Suppressor macrophage treated with lipopolysaccharide for 4 hours (primary cell): ENCODE results near the gene TARBP1.
A peak's percentile ranks its signal among the peaks of the same experiment; 100 is the strongest.

Experiments
- DNase-seq: peaks from one replicate; pipeline ENCODE4 v3.0.0-alpha.2; 2020

The TARBP1 gene

DNA sequence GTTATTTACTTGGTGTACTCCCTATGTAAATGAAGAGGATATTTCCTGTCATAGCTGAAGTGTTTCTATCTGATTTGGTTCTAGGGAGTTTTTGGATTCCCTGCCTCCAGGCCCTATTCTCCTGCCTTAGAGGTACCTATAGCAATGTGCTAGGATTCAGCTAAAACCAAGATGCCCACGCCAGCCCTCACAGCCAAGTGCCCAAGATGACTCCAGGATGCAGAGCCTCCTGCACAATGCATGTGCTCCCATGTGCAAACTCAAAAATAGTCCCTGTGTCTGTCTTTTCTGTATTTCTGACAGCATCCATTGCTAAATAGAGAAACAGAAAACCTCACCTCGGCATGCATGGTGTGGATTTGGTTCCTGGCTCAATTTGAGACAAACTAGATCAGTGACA lies 887 bp upstream of the TARBP1 start:
- no peak for DNase-seq

DNA sequence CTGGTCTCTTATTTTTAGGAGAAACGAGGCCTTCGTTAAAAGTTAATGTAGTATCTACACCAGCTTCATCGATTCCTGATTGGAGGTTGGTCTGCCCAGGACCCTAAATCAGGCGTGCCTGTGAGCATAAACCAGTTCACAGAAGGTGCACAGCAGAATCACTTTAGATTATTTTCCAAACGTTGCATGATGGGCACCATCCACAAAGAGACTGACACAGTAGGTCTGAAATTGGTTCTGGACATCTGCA lies 256 bp upstream of the TARBP1 start:
- DNase-seq: no peak

DNA sequence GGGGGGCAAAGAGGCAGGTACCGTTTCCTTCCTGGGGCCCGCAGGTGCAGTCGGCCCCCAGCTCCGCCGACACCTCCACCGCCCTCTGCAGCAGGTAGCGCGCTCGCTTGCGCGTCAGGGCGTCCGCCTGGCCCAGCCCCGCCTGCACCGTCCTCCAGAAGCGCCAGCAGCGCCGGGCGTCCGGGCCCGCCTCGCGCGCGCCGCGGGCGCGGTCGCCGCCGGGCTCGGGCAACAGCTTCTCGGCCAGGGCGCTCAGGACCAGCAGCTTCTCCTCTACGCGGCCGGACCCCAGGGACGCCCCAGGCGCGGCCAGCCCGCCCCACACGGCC lies 863 bp downstream of the TARBP1 start:
- no peak for DNase-seq

DNA sequence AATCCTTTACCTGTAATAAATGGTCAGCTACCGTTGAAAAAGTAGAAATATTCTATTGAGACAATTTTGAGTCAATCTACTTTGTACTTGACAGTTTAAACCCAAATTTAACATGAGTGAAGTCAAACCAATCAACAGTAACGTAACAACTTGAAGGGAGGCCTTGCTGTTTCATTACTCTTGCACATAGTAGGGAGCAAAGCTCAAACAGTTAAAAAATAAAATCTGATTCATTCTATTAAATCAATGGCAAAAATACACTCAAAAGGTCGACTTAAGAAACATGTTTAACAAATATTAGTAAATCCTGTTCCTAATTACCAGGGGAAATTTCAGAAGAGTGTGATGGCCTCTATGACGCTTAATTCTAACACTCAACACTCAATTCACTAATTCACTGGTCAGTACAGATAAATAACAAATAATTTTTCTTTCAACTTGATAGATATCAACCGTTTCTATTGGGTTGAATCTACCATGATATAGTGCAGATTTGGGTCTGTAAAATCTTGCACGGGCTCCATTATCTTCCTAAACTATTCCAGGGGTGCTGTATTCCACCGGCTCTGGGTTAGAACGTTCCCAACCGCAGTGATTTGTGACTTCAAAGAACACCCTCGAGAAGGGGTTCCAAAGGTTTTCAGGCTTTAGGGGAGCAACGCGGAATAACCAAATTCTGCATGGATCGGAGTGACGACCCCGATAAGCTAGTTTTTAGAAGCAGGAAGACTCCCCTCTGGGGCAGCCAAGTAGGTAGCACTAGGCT lies 1.4 kb downstream of the TARBP1 start:
- DNase-seq: no peak

DNA sequence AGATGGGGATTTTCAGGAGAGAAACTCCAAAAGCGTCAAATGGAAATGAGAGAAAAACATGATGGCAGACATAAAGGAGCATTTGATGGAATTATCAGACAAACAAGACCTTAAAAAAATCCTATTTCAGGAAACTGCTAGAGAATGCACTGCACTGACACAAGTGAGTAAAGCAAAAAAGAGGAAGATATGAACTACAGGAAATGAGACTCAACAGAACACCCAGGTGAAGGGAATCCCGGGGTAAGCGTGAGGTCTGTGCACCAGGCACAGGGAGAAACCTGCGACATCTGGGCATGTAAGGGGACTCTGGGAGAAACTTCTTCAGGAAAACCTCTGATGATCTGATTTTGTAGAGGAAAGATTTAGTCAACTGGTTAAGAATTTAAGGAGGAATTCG lies 2.8 kb downstream of the TARBP1 start:
- peak; percentile 15 for DNase-seq

DNA sequence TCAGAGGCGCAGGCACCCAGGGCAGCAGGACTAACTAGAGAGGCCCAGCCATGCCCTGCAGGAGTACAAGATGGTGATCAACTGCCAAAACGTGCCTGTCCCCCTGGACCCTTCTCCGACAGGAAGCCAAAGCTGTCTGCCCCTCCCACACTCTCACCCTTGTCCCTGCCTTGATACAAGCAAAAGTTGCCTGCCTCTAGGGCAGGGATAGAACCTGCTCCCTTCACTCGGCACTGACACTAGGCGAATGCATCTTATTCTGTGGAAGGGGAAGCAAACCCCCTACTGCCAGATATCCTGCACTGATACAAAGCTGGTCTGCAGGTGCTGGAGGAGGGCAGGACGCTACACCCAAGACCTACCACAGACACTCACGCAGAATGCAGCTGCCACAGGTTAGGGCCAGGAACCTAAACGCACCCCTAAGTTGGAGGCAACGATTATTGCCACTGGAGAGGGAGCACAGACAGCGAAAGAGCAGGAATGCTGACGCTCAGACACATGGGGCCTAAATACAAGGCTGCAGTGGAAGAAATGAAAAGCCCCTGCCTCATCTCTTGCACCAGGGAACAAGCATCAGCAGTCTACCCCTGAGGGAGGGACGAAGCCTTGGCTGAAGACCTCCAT lies 3.7 kb downstream of the TARBP1 start:
- DNase-seq: no peak

DNA sequence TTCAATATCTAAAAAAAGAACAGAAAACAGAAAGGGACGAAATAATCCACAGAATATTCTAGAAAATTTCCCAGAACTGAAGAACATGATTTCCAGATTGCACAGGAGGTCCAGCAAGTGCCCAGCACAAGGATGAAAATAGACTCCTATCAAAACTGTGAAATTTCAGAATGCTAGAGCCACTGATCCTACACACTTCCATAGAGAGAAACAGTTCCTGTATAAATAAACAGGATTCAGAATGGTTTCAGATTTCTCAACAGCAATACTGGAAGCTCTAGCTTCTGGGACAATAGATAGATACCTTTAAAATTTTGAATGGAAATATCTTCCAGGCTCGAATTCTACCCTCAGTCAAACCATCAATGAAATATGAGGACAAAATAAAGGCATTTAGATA lies 4.6 kb downstream of the TARBP1 start:
- no peak for DNase-seq

DNA sequence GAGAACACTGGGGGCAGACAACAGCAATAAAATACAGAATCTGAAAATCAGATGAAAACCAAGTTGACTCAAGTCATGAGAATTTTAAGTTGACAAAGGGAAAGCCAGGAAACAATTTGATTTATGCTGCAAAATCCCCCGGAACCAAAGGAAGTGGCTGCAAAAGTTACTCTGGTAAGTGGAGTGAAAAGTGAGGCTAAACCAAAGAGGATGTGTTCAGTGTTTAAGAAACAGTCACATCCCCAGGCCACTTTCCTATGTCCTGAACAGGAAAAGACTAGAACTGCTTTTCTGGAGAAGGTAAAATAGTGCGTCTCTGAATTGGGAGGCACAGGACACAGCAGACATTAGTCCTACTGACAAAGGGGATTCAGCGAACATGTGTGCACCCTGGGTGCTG lies 5.9 kb downstream of the TARBP1 start:
- DNase-seq: no peak

DNA sequence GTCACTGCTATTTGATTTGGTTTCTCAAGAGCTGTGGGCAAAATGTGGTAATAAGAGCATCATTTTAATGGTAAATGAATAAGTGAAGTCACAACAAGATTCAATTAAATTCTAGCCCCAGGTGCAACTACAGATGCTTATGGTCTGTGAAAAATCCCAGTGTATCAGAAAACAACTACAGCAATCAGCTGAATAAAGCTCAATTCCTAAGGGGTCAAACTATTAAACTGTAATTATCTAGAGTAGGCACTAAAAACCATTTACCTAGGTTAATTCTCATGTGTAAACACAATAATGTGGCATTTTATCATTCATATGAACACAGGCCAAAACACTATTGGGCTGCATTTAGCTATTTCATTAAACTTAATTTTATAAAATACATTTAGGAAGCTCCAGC lies 9.6 kb downstream of the TARBP1 start:
- DNase-seq: no peak

DNA sequence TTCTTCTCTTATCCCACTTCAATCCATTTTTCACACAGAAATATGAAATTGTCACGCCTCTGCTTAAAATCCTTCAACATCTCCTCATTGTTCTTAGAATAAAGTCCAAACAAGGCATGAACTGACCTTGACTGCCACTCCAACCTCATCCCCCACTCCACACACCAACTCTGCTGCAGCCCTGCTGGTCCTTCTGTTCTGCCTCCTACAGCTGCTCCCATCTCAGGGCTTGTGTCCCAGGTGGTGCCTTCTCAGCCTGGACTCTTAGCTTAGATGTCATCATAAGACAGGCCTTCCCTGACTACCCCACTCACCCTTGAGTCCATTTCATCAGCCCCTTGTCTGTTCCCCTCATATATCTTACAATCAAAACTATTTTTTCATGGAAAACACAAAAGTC lies 10.4 kb downstream of the TARBP1 start:
- DNase-seq: no peak

DNA sequence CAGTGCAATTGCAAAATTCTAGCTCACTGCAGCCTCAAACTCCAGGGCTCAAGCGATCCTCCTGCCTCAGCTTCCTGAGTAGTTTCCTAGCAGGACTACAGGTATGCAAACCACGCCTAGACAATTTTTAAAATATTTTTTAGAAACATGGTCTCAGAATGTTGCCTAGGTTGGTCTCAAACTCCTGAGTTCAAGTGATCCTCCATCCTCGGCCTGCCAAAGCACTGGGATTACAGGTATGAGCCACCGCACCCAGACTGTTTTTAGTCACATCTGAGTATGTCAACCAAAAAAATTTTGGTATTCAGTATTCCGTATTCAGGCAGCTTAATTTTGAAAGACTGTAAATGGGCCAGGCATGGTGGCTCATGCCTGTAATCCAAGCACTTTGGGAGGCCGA lies 11.2 kb downstream of the TARBP1 start:
- DNase-seq: no peak

DNA sequence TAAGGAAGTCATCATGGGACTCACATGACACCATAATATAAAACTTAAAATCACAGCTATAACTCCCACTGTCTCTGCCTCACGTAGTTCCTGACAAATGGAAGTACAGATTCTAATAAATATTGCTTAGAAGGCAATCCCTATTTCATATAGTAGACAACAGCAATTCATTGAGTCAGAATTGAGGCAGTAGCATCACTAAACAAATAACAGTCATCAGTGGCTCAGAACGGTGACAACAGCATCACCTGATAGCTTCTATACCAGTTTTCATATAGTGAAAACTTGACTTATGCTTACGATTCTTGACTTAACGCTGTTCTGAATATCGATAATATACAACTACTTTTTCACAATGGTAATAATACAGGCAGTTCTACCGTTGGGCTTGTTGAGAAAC lies 12.0 kb downstream of the TARBP1 start:
- DNase-seq: no peak

DNA sequence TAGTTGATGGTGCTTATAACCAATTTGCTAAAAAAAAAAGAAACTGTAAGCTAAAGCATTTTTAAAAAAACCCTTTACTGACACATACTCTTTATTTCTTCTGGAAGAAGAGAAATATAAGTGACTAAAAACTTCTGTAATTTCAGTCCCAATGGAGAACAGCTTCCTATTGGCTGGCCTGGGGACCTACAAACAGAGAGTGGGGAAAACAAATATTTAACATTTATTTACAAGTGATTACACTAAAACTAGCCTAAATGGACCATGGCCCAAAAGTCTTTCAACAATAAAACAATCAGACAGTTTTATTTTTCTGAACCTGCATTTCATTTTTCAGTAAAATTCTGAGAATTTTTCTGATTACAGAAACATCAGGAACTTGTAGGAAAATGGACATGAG lies 15.2 kb downstream of the TARBP1 start:
- DNase-seq: no peak

DNA sequence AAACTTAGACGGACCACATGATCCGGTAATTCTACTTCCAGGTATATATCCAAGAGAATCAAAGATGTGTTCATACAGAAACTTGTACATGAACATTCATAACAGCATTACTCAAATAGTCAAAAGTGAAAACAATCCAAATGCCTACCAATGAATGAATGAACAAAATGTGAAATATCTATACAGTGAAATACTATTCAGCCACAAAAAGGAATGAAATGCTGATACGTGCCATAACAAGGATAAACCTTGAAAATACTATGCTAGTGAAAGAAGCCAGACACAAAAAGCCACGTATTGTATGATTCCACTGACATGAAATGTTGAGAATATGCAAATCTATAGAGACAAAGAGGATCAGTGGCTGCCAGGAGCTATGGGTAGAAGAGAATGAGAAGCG lies 18.3 kb downstream of the TARBP1 start:
- DNase-seq: no peak

DNA sequence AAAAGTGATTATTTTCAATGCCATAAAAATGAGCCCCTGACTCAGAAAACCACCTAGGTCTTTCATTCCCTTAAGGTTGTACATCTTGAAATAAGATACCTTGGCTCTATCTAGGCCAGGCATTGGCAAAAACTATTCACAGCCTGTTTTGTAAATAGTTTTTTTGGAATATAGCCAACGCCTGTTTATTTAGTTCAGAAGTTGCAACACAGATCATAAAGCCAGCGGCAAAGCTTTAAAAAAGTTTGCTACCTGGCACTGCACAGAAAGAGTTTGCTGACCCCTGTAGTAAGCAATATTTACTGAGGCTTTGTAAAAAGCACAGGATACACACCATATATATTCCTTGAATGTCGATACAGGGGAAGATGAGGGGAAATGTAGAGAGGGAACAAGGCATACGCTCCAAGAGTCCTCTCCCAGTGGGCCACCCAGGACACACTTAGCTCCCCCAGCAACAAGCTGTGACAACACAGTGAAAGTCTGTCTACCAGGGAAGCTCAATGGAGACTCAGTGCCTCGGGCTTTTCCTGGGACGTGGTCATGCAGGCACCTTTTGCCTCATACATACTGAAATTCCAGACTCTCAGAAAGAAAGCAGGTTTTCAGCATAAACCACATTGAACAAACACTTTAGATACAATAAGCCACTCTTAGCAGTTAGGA lies 20.5 kb downstream of the TARBP1 start:
- no peak for DNase-seq

DNA sequence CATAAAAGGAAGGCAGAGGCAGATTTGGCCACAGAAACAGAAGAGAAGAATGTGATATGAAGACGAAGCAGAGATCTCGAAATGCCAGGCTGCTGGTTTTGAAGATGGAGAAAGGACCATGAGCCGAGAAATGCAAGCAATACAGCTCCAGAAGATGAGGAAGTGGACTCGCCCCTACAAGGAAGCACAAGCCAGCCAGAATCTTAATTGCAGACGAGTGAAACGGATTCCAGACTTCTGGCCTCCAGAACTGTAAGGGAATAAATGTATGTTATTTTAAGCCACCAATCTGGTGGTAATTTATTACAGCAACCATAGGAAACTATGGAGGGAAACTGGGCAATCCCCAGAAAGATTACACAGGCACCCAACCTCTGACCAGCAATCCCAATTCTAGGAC lies 24.1 kb downstream of the TARBP1 start:
- DNase-seq: no peak

DNA sequence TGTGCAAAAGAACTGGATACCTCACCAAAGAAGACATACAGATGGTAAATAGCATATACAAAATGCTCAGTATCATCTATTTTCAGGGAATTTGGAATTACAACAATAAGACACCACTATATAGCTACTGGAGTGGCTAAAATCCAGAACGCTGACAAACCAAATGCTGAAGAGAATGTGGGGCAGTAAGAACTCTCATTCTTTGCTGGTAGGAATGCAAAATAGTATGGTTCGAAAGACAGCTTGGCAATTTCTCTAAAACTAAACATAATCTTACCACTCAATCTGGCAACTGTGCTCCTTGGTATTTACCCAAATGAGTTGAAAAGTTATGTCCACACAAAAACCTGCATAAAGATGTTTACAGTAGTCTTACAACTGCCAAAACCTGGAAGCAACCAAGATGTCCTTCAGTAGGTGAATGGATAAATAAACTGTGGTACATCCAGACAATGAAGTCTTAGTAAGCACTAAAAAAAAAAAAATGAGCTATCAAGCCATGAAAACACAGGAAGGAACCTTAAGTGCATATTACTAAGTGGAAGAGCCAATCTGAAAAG lies 26.5 kb downstream of the TARBP1 start:
- DNase-seq: no peak

DNA sequence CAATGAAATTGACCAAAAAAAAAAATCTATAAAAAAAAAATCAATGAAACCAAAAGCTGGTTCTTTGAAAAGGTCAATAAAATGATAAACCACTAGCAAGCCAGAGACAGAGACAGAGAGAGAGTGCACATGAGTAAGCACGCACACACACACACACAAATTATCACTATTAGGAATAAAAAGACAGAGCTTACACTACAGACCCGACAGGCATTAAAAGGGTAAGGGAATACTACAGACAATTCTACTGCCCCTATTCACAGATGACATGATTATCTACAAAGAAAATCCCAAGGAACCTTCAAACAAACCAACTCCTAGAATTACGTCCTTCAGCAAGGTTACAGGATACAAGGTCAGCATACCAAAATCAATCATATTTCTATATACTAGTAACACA lies 38.6 kb downstream of the TARBP1 start:
- DNase-seq: no peak

DNA sequence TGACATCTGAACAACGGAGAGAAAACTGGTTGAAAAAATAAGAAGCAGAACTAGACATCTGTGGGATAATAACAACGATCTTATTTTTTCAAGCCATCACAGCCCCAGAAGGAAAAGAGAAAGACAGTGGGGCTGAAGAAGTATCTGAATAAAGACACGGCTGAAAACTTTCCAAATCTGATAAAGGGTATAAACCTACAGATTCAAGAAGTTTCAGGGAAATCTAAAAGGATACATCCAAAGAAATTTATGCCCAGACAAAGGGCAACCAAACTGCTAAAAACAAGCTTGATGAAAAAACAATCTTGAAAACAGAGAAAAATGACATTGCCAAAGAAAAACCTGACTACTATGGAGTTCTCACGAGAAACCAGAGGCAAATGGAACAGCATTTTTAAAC lies 40.4 kb downstream of the TARBP1 start:
- no peak for DNase-seq

DNA sequence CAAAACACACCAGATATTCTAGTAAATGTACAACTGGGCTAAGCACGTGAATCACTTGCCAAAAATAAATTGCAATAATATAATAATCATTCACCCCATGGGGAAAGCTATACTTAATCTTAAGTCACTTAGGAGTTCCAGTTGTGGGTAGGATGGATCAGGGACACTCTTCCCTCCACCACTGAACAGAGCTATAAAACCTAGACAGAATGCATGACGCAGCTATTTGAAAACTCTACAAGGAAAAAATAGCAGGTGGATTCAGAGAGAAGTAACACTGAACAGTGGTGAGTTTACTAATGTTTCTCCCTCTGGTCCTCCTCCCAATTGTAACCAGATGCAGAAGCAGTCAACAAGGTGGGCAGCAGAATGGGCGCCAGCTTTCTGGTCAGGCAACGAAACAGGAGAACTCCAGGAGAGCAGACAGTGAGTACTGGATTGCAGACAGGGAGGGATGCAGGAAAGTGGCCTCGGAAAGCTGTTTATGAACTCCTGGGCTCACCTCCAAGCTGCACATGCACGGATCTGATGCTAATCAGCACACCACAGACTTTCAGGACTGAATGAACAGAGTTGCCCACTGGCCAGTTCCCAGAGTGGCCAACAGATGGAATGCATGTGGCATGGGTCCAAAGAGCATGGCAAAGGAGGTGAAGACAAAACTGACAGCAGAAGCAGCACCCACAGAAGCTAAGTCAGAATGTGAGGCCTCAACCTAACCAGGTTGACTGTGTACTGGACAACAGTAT lies 41.4 kb downstream of the TARBP1 start:
- no peak for DNase-seq

DNA sequence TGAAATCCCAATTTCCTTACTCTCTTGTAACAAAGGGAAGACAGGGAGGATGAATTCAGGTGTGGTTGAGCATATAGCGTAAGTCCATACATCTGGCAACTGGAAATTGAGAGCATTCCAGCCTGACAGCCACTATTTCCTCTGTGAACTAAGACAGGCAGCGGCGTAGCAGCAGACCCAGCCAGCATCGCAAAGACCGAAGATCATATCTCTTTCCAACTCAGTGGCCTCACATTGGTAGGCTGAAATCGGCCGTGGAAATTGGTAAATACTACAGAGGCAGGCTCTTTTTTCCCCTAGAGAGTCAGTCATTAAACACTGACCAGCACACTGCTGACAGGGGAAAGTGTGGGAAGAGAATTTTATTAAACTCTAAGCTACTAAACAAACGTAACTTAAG lies 43.4 kb downstream of the TARBP1 start:
- no peak for DNase-seq

DNA sequence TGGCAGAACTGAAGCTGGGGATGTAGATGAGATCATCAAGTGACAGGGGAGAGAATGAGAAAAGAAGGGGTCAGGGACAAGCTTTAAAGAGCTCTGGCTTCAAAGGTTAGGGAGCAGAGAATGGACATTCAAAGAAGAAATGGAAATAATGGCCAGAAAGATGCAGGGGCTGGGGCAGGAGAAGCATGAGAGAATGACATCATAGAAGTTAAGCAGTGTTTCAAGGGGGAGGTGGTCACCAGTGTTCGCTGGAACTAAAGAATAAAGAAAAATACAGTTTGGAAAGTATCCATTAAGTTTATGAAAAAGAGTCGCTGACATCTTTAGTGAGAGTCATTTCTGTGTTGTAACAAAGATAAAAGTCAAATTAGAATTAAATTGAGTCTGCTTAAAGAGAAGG lies 44.3 kb downstream of the TARBP1 start:
- no peak for DNase-seq

DNA sequence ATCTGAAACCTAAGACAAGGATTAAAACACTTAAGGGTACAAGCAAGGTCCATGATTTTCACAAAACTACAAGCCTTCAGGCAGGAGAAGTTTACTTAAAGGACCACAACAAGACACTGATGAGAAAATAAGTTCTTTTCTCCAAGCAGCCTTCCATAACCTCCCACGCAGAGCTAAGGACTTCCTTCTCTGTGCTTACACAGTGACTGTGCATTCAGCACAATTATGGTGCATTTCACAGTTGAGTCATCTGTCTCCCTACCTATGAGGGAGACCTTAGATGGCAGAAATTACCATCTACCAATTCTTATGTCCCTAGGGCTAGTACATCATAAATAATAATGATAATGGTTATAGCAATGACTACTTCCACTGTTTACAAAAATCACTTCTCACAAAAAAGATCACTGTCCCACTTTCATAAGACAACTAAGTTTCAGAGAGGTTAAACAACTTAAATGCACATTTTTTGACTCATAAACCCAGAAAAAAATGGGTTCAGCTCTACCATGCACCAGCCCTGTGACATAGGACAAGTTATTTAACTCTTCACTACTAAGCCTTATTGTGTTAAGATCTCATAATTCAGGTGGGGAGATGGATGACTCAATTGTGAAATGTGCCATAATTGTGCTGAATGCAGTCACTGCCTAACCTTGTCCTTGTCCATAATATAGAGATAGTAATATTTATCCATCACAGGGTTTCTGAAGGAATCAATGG lies 45.3 kb downstream of the TARBP1 start:
- DNase-seq: peak; percentile 49
